Activated T-cell treated with anti-CD3 and anti-CD28 coated beads for 48 hours (primary cell): Measurements from ENCODE around the gene PTGR3.

ENCODE experiments used
- DNase-seq: peaks from one replicate; pipeline ENCODE4 v3.0.0-alpha.2; 2020; ENCODE audit warnings: low read depth

The PTGR3 gene

GRCh38 chr18:75209129-75209950, at the start of gene PTGR3:
Gene PTGR3 (minus strand): TSS chr18:75209139. CDS start chr18:75209058, 81 bp downstream.
- DNase-seq, result peak; percentile 73

GRCh38 chr18:75257605-75258004, 48.7 kb upstream of the PTGR3 start:
- DNase-seq, result no peak

GRCh38 chr18:75256376-75256775, 47.4 kb upstream of the PTGR3 start:
- DNase-seq, result no peak

- no peak for DNase-seq
Measured at GRCh38 chr18:75255094-75255493, 46.2 kb upstream of the PTGR3 start.

- no peak for DNase-seq
Measured at GRCh38 chr18:75253784-75254183, 44.8 kb upstream of the PTGR3 start.

GRCh38 chr18:75253043-75253442, 44.1 kb upstream of the PTGR3 start:
- DNase-seq, result no peak

- DNase-seq, result no peak
Measured at GRCh38 chr18:75252136-75252535, 43.2 kb upstream of the PTGR3 start.

GRCh38 chr18:75251466-75251865, 42.5 kb upstream of the PTGR3 start:
- DNase-seq, result no peak

GRCh38 chr18:75250471-75250821, 41.5 kb upstream of the PTGR3 start:
- no peak for DNase-seq

GRCh38 chr18:75249672-75250470, 40.9 kb upstream of the PTGR3 start:
- DNase-seq, result no peak

GRCh38 chr18:75249175-75249518, 40.2 kb upstream of the PTGR3 start:
- DNase-seq, result no peak

- DNase-seq, result no peak
Measured at GRCh38 chr18:75248426-75249174, 39.7 kb upstream of the PTGR3 start.

- no peak for DNase-seq
Measured at GRCh38 chr18:75247611-75248421, 38.9 kb upstream of the PTGR3 start.

- no peak for DNase-seq
Measured at GRCh38 chr18:75246721-75247610, 38.0 kb upstream of the PTGR3 start.

GRCh38 chr18:75244351-75245313, 35.7 kb upstream of the PTGR3 start:
- no peak for DNase-seq

GRCh38 chr18:75241705-75242104, 32.8 kb upstream of the PTGR3 start:
- no peak for DNase-seq

GRCh38 chr18:75240433-75240832, 31.5 kb upstream of the PTGR3 start:
- DNase-seq, result no peak

GRCh38 chr18:75238786-75239185, 29.8 kb upstream of the PTGR3 start:
- no peak for DNase-seq

GRCh38 chr18:75238100-75238499, 29.2 kb upstream of the PTGR3 start:
- DNase-seq, result no peak

- DNase-seq, result no peak
Measured at GRCh38 chr18:75235896-75236295, 27.0 kb upstream of the PTGR3 start.
